HUDEP-2 (cell line): ENCODE data around the gene MMRN1.

Experiments used
- DNase-seq, 76 experiments: peaks; one replicate each; lab custom pipeline; 2025; ENCODE audit not compliant: unreplicated experiment in 76 of 76; lab: John Stamatoyannopoulos, UW

Gene MMRN1

GRCh38 chr4:89909889-89910288 lies 15.2 kb downstream of the MMRN1 start:
- DNase-seq, result no peak

- DNase-seq, result no peak
These were observed 19.0 kb downstream of the MMRN1 start for GRCh38 chr4:89913623-89914022.

- no peak for DNase-seq
These were observed 20.2 kb downstream of the MMRN1 start for GRCh38 chr4:89914609-89915550.

- DNase-seq, result no peak
These were observed 21.3 kb downstream of the MMRN1 start for GRCh38 chr4:89915937-89916336.

- DNase-seq, result no peak
These were observed 28.3 kb downstream of the MMRN1 start for GRCh38 chr4:89922848-89923416.

GRCh38 chr4:89928838-89929237 lies 34.2 kb downstream of the MMRN1 start:
- DNase-seq, result no peak

GRCh38 chr4:89929425-89930159 lies 34.9 kb downstream of the MMRN1 start:
- no peak for DNase-seq

- no peak for DNase-seq
These were observed 44.9 kb downstream of the MMRN1 start for GRCh38 chr4:89939546-89939945.

GRCh38 chr4:89939994-89940393 lies 45.3 kb downstream of the MMRN1 start:
- DNase-seq, result no peak

GRCh38 chr4:89942811-89943210 lies 48.2 kb downstream of the MMRN1 start:
- no peak for DNase-seq

- no peak for DNase-seq
These were observed 55.2 kb downstream of the MMRN1 start for GRCh38 chr4:89949782-89950387.

- DNase-seq, result no peak
These were observed 57.8 kb downstream of the MMRN1 start for GRCh38 chr4:89952458-89952857.

GRCh38 chr4:89954906-89955695 lies 60.4 kb downstream of the MMRN1 start:
- no peak for DNase-seq

- DNase-seq, result no peak
These were observed 62.6 kb downstream of the MMRN1 start for GRCh38 chr4:89957046-89957926.

- DNase-seq, result no peak
These were observed 87.2 kb downstream of the MMRN1 start for GRCh38 chr4:89981789-89982334.

GRCh38 chr4:89988268-89988667 lies 93.6 kb downstream of the MMRN1 start:
- DNase-seq, result no peak

- DNase-seq, result no peak
These were observed 98.1 kb downstream of the MMRN1 start for GRCh38 chr4:89992744-89993143.

GRCh38 chr4:89994176-89994873 lies 99.7 kb downstream of the MMRN1 start:
- DNase-seq, result no peak
